GM18907 (cell line): ENCODE measurements around the gene HMGB1.
A peak's percentile ranks its signal among the peaks of the same experiment; 100 is the strongest.

ENCODE experiments used
- ATAC-seq: cut with Tn5 transposase; IDR thresholded peaks from one replicate; pipeline ENCODE4 v1.9.1; 2021; ENCODE audit warnings: mild to moderate bottlenecking, moderate library complexity; ENCODE audit not compliant: unreplicated experiment

Gene HMGB1

GRCh38 chr13:30435911-30436451, 29.8 kb downstream of the HMGB1 start:
- no peak for ATAC-seq

GRCh38 chr13:30431269-30431940, 34.3 kb downstream of the HMGB1 start:
- ATAC-seq: peak; percentile 40

- peak; percentile 65 for ATAC-seq
These were observed 35.7 kb downstream of the HMGB1 start for GRCh38 chr13:30429721-30430694.

GRCh38 chr13:30429235-30429634, 36.5 kb downstream of the HMGB1 start:
- ATAC-seq: no peak

GRCh38 chr13:30423891-30424290, 41.8 kb downstream of the HMGB1 start:
- no peak for ATAC-seq

- peak; percentile 64 for ATAC-seq
These were observed 43.5 kb downstream of the HMGB1 start, which contains the start of gene UBE2L5 for GRCh38 chr13:30422054-30422839. UBE2L5 (plus strand) TSS chr13:30422493; CDS start chr13:30427991, 5,498 bp downstream.

- ATAC-seq: peak; percentile 36
These were observed 44.4 kb downstream of the HMGB1 start for GRCh38 chr13:30421093-30422053.

- no peak for ATAC-seq
These were observed 46.8 kb downstream of the HMGB1 start for GRCh38 chr13:30418717-30419459.

GRCh38 chr13:30418075-30418716, 47.5 kb downstream of the HMGB1 start:
- ATAC-seq: no peak

- no peak for ATAC-seq
These were observed 49.3 kb downstream of the HMGB1 start for GRCh38 chr13:30416471-30416870.

GRCh38 chr13:30415430-30416030, 50.2 kb downstream of the HMGB1 start:
- ATAC-seq: peak; percentile 81

- no peak for ATAC-seq
These were observed 51.9 kb downstream of the HMGB1 start for GRCh38 chr13:30413842-30414241.

- ATAC-seq: no peak
These were observed 53.4 kb downstream of the HMGB1 start for GRCh38 chr13:30412346-30412745.

GRCh38 chr13:30410705-30411125, 55.0 kb downstream of the HMGB1 start:
- ATAC-seq: no peak

GRCh38 chr13:30409886-30410704, 55.6 kb downstream of the HMGB1 start:
- ATAC-seq: no peak

GRCh38 chr13:30408319-30409101, 57.2 kb downstream of the HMGB1 start:
- peak; percentile 92 for ATAC-seq
